Urinary bladder (tissue), 4 donors: Measurements from ENCODE around the gene FAM20C. TPM values are rescaled to one million over a fixed set of nuclear protein-coding genes. Genes with fewer than 3 reads are reported as not detected.
"Not testable (repeated sequence)": the region's sequence is repeated elsewhere in the genome, so short reads cannot be mapped to it uniquely, and the experiment has no call there.

Source experiments
- DNase-seq: peaks from one replicate; pipeline ENCODE4 v3.0.0-alpha.2; 2015; ENCODE audit errors: extremely low spot score
- H3K27ac ChIP-seq: one replicate; pipeline ENCODE4 v1.5.1; 2013; ENCODE audit warnings: low read depth, mild to moderate bottlenecking, moderate library complexity
- H3K36me3 ChIP-seq: one replicate; pipeline ENCODE4 v1.6.1; 2013; ENCODE audit warnings: mild to moderate bottlenecking, moderate library complexity; ENCODE audit not compliant: insufficient read depth
- H3K4me1 ChIP-seq: one replicate; pipeline ENCODE4 v1.6.1; 2013; ENCODE audit warnings: mild to moderate bottlenecking, moderate library complexity; ENCODE audit not compliant: insufficient read depth
- H3K4me3 ChIP-seq: one replicate; pipeline ENCODE4 v1.5.1; 2013; ENCODE audit warnings: low read depth, low read length
- WGBS: extraction: QIAGEN DNeasy Blood & Tissue Kit; methylation state at CpG from one replicate; pipeline ENCODE4 v1.1.7; 2013; 5-methylcytosine and 5-hydroxymethylcytosine counted together
- polyA plus RNA-seq: library from polyadenylated mRNA; stranded (reverse); fragments of 200-250 nt; gene quantifications from one replicate; pipeline ENCODE4 v1.2.3, GENCODE V29; 2013
- total RNA-seq: library from RNA; depleted of rRNA; stranded (reverse); fragments of >200 nt; gene quantifications from one replicate; pipeline ENCODE4 v1.2.3, GENCODE V29; 2014
- donor health status: healthy with polysubstance abuse.
- donor health status: healthy.

The FAM20C gene
- total and polyA plus RNA-seq, 2 donors, result 13.3 to 86.5 TPM

- WGBS, result 79% methylated on average over 27 of the region's 27 CpGs
- Histone ChIP-seq H3K4me3 (no peak overlapping the region), H3K36me3 (no peaks in the 10 kb centered on the region), H3K4me1 (no peaks in the 10 kb centered on the region), H3K27ac (no peak overlapping the region)
- no peak for DNase-seq
Measured at GRCh38 chr7:295155-296154, 103.1 kb downstream of the FAM20C start.

- H3K27ac ChIP-seq, result no peak overlapping the region
- DNase-seq, result no peak
- H3K36me3 ChIP-seq, result no peaks in the 10 kb centered on the region
- H3K4me1 ChIP-seq, result no peaks in the 10 kb centered on the region
- 73% methylated on average over 20 of the region's 20 CpGs for WGBS
- no peak overlapping the region for H3K4me3 ChIP-seq
Measured at GRCh38 chr7:296373-296945, 104.1 kb downstream of the FAM20C start.

GRCh38 chr7:297141-297540 is 104.8 kb downstream of the FAM20C start:
- not testable (repeated sequence) for H3K4me1 ChIP-seq, H3K36me3 ChIP-seq, H3K4me3 ChIP-seq, H3K27ac ChIP-seq, DNase-seq
- 81% methylated on average over 23 of the region's 24 CpGs for WGBS

- DNase-seq, result no peak
- WGBS, result 79% methylated on average over 24 of the region's 24 CpGs
Measured at GRCh38 chr7:297611-298374, 105.4 kb downstream of the FAM20C start.

GRCh38 chr7:298375-298702 is 106.0 kb downstream of the FAM20C start:
- DNase-seq, result no peak
- H3K4me1 ChIP-seq, result no peaks in the 10 kb centered on the region
- no peak overlapping the region for H3K27ac ChIP-seq
- 72% methylated on average over 15 of the region's 15 CpGs for WGBS
- H3K4me3 ChIP-seq, result no peak overlapping the region
- no peaks in the 10 kb centered on the region for H3K36me3 ChIP-seq

More at GRCh38 chr7:297611-298374, 105.4 kb downstream of the FAM20C start:
- Histone ChIP-seq H3K27ac (no peak overlapping the region), H3K36me3 (no peaks in the 10 kb centered on the region), H3K4me1 (no peaks in the 10 kb centered on the region), H3K4me3 (no peak overlapping the region)

- Histone ChIP-seq H3K36me3 (no peaks in the 10 kb centered on the region), H3K27ac (no peak overlapping the region), H3K4me3 (no peak overlapping the region), H3K4me1 (no peaks in the 10 kb centered on the region)
- 77% methylated on average over 13 of the region's 13 CpGs for WGBS
- no peak for DNase-seq
Measured at GRCh38 chr7:298743-299142, 106.4 kb downstream of the FAM20C start.

GRCh38 chr7:299169-299568 is 106.8 kb downstream of the FAM20C start:
- 94% methylated on average over 15 of the region's 15 CpGs for WGBS
- Histone ChIP-seq H3K36me3 (no peaks in the 10 kb centered on the region), H3K27ac (no peak overlapping the region), H3K4me3 (no peak overlapping the region), H3K4me1 (no peaks in the 10 kb centered on the region)
- DNase-seq, result no peak

GRCh38 chr7:299628-300027 is 107.3 kb downstream of the FAM20C start:
- no peak for DNase-seq
- Histone ChIP-seq H3K4me3 (no peak overlapping the region), H3K36me3 (no peaks in the 10 kb centered on the region), H3K4me1 (no peaks in the 10 kb centered on the region), H3K27ac (no peak overlapping the region)
- 93% methylated on average over 16 of the region's 16 CpGs for WGBS

- Histone ChIP-seq H3K4me3 (no peak overlapping the region), H3K36me3 (no peaks in the 10 kb centered on the region), H3K27ac (no peak overlapping the region), H3K4me1 (no peaks in the 10 kb centered on the region)
- DNase-seq, result no peak
- 86% methylated on average over 10 of the region's 10 CpGs for WGBS
Measured at GRCh38 chr7:300048-300447, 107.7 kb downstream of the FAM20C start.

- 93% methylated on average over 13 of the region's 13 CpGs for WGBS
- DNase-seq, result no peak
- Histone ChIP-seq H3K4me1 (no peaks in the 10 kb centered on the region), H3K27ac (no peak overlapping the region), H3K36me3 (no peaks in the 10 kb centered on the region), H3K4me3 (no peak overlapping the region)
Measured at GRCh38 chr7:300546-301290, 108.3 kb downstream of the FAM20C start.

- no peak for DNase-seq
- Histone ChIP-seq H3K4me1 (no peaks in the 10 kb centered on the region), H3K36me3 (no peaks in the 10 kb centered on the region), H3K27ac (no peak overlapping the region), H3K4me3 (no peak overlapping the region)
- WGBS, result 80% methylated on average over 34 of the region's 34 CpGs
Measured at GRCh38 chr7:301291-302053, 109.1 kb downstream of the FAM20C start.

- no peaks in the 10 kb centered on the region for H3K36me3 ChIP-seq
- no peak for DNase-seq
- WGBS, result 93% methylated on average over 18 of the region's 18 CpGs
Measured at GRCh38 chr7:302054-302992, 110.0 kb downstream of the FAM20C start.

More at GRCh38 chr7:302054-302992, 110.0 kb downstream of the FAM20C start:
- H3K4me3 ChIP-seq, result no peak overlapping the region
- no peak overlapping the region for H3K27ac ChIP-seq
- no peaks in the 10 kb centered on the region for H3K4me1 ChIP-seq
